ENCODE data around the gene ITGB7.
A peak's percentile ranks its signal among the peaks of the same experiment; 100 is the strongest.

Gene ITGB7, protein sequence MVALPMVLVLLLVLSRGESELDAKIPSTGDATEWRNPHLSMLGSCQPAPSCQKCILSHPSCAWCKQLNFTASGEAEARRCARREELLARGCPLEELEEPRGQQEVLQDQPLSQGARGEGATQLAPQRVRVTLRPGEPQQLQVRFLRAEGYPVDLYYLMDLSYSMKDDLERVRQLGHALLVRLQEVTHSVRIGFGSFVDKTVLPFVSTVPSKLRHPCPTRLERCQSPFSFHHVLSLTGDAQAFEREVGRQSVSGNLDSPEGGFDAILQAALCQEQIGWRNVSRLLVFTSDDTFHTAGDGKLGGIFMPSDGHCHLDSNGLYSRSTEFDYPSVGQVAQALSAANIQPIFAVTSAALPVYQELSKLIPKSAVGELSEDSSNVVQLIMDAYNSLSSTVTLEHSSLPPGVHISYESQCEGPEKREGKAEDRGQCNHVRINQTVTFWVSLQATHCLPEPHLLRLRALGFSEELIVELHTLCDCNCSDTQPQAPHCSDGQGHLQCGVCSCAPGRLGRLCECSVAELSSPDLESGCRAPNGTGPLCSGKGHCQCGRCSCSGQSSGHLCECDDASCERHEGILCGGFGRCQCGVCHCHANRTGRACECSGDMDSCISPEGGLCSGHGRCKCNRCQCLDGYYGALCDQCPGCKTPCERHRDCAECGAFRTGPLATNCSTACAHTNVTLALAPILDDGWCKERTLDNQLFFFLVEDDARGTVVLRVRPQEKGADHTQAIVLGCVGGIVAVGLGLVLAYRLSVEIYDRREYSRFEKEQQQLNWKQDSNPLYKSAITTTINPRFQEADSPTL

DNA sequence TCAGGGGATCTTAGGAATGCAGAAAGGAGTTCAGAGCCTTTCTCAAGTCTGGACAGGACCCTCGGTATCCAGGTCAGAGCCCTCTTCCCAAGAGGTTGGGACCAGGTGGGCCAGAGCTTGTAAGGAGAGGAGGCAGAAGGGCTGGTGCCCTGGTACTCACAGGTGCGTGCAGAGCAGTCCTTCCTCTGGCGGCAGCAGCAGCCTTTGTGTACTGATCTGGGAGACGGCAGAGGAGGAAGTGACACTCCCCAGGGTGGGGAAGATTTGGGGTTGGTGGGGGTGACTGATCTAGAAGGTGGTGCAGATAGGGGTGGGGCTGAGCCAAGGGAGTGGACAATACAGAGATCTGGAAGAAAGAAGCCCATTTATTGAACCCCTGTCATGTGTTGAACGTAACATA, at the start of gene ITGB7:
TSS of gene ITGB7 (minus strand) at position 210 of the 400 bp plus-strand sequence. CDS start 6,808 bp downstream, outside the sequence.
- peak; percentile 85 for FAIRE-seq
- peak; percentile 53 for DNase-seq (ENCODE audit: extremely low spot score, insufficient read length, low read depth)

DNA sequence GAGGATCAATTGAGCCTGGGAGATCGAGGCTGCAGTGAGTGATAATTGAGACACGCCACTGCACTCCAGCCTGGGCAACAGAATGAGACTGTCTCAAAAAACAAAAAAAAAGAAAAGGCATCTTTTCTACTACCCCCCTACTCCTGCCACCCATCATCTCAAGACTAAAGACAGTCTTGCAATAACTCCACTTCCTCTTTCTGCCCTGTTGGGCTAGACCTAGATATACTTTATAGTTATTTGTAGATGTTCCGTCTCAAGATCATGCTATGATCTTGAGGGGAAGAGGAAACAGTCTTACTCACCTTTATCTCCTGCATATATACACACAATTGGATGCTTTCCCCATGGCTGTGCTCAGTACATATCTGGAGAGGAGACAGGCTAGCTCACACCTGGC, 48.9 kb upstream of the ITGB7 start:
- DNase-seq (ENCODE audit: extremely low spot score, insufficient read length, low read depth) (no peak), FAIRE-seq (no peak)

DNA sequence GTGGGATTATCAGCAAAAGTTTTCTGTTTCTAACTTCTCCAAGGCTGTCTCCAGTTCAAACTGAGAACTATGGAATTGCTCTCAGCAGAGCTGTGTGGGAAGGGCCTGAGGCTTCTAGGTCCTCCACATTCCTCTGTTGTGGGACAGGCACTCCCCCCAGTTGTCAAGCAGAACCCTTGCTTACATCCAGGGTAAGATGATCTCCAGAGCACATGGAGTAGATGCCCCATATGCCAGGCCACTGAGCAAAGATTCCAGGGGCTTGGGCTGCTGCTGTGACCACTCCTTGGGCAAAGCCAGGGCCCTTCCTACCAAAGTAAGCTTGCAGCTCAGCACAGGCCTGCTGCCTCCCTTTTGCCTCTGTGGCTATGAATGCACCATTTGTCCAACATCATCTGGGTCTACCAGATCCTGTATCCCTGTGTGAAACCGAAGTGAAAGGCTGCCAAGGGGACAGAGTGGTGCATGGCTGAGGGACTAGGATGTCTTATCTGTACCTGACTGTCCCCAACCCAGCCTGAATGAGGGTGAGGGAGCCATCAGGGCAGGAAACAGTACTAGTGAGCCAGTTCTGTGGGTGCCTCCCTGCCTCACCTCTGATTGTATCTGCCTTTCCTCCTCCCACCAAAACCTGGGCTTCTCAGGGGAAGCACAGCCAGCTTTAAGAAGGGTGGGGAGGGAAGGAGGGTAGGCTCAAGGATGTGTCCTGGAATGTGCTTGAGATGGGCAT, 47.9 kb upstream of the ITGB7 start:
- no peak for FAIRE-seq
- DNase-seq (ENCODE audit: extremely low spot score, insufficient read length, low read depth): no peak

DNA sequence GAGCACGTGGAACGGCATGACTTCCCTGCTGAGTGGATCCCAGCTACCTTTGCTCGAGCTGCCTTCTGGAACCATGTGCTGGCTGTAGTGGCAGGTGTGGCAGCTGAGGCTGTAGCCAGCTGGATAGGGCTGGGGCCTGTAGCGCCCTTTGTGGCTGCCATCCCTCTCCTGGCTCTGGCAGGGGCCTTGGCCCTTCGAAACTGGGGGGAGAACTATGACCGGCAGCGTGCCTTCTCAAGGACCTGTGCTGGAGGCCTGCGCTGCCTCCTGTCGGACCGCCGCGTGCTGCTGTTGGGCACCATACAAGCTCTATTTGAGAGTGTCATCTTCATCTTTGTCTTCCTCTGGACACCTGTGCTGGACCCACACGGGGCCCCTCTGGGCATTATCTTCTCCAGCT, 46.2 kb upstream of the ITGB7 start:
- FAIRE-seq (no peak), DNase-seq (ENCODE audit: extremely low spot score, insufficient read length, low read depth) (no peak)

DNA sequence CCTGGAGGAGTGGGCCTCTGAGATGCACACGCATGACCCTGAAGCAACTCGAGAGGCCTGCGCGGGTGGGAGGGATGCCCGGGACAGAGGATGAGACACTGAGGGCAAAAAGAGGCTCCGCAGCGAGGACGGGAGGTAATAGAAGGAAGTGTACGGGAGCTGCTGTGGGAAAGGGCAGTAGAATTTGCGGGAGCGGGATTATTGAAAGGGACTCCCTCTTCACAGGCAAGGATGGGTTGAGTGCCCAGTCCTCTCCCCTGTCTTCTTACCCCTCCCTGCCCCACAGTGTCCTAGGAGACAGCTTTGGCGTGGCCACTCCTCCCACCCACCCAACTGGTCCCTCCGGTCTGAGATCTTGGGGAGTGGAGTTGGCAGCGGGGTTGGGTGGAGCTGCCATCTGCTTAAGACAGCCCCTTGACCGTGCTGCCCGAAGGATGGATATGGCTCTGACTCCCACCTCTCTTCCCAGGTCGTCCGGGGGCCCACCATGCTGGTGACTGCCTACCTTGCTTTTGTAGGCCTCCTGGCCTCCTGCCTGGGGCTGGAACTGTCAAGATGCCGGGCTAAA, 45.4 kb upstream of the ITGB7 start:
- no peak for FAIRE-seq
- DNase-seq (ENCODE audit: extremely low spot score, insufficient read length, low read depth): no peak

DNA sequence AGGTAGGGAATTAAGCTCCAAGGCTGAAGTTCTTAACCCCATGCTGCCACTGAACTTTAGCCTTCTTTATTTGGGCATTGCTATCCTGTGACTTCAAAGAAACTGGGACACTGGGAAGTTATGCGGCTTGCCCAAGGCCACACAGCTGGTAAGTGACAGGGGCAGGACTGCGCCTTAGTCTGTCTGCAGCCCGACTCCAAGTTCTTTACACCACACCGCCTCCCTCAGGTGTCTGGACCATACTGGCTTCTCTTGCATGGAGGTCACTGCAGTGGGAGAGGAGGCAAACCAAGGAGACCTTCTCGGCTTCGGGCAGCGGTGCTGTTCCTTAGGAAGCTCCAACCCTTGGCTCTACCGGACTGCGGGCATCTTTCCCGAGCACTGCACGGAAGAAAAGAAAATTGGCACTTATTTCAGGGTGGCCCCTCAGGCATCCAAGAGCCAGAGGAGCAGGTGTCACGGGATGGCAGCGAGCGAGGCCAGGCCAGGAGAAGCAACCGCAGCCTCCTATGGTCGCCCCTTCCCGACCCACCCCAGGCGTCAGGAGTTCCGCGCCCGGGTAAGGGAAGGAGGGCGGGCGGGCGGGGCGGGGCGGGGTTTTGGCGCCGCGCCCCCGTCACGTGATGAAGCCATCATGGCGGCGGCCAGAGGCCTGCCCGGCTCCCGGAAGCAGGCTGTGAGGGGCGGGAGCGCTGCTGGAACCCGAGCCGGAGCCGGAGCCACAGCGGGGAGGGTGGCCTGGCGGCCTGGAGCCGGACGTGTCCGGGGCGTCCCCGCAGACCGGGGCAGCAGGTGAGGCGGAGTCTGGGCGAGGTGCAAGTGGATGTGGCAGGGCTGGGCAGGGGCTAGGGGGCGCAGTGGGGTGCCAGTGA, 44.7 kb upstream of the ITGB7 start:
- DNase-seq (ENCODE audit: extremely low spot score, insufficient read length, low read depth) (peak; percentile 88), FAIRE-seq (peak; percentile 49)

DNA sequence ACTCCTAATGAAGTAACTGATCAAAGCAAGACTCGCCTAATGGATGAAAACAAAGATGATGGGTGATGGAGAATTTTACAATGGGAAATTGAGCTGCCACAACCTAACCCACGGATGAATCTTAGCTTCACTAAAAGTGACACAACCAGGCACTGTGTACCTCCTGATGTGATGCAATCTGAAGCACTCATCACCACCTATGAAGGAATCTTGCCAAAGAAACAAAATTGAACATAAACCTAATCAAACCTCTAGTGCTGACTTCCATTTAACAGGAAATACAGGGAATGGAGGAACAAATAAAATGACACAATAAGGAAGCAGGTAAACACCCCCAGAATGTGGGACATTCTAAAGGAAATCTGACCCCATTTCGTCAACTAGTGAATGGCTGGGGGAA, 38.2 kb upstream of the ITGB7 start:
- no peak for FAIRE-seq
- DNase-seq (ENCODE audit: extremely low spot score, insufficient read length, low read depth): no peak

DNA sequence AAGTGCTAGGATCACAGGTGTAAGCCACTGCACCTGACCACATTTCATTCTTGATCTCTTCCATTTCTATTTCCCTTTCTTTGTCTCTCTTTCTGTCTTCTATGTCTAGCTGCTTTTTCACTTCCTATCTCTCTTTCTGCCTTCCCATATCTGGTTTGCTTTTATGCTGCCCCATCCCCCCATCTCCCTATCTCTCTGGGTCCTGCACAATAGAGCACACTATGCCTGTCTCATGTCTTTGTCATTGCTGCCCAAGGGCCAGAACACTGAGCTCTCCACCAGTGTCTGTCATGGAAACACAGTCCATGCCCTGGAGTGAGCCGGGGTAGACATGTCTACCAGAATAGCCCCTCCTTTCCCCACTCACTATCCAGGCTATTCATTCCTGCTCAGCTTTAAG, 37.3 kb upstream of the ITGB7 start:
- DNase-seq (ENCODE audit: extremely low spot score, insufficient read length, low read depth) (no peak), FAIRE-seq (no peak)

DNA sequence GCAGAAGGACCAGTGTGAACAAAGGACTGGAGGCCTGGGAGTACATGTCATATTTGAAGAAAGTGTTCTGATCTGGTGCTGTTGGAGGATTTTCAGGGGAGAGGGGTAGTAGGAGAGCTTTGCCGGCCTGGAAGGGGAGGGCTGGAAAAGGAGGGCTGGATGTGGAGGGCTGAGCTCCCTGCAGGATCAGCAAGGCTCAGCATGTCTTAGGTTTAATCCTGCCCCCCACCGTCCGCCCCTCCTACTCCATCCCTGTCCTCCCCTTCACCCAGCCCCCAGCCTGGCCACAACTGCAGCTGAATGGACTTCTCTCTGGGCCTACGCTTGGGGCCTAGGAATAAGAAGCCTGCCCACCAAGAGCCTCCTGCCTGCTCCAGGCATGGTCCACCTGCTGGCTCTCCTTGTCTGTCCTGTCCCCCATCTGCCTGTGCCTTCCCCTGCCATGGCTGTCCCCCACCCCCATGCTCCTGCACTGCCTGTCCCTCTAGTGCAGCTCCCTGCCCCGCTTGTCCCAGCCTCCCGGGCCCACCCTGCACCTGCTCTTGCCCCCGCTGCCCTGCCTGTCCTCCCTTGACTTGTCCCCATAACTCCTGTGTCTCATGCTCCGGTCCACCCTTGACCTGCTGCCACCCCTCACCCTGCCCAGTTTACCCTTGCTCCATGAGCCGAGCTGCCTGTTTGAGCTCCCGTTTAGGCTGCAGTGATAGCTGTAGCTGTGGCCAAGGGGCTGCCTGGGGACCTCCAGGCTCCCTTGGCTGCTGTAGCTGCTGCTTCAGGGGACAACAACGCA, 34.8 kb upstream of the ITGB7 start:
- FAIRE-seq (no peak), DNase-seq (ENCODE audit: extremely low spot score, insufficient read length, low read depth) (no peak)

DNA sequence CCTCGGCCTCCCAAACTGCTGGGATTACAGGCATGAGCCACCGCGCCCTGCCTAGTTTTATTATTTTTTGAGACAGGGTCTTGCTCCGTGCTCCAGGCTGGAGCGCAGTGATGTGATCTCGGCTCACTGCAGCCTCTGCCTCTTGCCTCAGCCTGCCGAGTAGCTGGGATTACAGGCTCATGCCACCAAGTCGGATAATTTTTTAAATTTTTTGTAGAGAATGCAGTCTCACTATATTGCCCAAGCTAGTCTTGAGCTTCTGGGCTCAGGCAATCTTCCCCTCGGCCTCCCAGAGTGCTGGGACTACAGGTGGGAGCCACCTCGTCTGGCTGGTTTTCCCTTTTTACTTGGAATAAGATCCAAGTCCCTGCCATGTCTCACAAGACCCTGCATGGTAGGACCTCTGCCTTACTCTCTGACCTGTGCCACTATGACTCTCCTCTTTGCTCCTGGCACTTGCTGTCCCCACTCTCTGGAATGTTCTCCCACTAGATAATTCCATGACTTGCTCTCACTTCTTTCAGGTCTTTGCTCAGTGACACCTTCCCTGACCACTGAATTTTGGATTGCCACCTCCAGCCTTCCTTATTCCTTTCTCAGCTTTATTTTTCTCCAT, 32.7 kb upstream of the ITGB7 start:
- no peak for DNase-seq (ENCODE audit: extremely low spot score, insufficient read length, low read depth)
- no peak for FAIRE-seq

DNA sequence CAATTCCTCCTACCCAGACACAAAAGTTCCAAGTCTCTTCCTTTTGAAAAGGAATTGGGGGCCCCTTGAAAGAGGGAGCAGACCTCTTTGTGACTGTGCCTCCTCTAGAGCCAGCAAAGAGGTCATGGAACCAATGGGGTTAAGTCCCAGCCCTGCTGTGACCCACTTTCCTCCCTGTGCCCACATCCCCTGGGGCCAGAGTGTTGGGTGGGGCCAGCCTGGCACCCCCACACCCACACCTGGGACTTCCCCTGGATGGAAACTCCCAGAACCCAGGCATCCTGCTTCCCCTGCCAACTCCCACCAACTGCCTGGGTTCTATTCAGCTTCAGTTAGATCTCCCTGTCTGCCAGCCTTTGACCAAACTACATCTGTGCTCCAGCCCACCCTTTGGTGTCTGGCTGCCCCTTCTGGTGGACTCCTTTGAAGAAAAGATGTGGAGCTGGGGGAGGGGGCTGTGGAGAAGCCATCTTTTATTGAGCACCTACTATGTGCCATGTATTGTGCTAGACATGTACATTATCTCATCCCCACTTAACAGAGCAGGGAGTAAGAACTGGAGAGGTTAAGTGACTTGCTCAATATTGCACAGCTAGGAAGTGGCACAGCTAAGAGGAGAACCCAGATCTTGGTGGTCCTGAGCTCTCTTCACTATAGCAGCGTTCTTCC, 29.5 kb upstream of the ITGB7 start:
- FAIRE-seq: no peak
- no peak for DNase-seq (ENCODE audit: extremely low spot score, insufficient read length, low read depth)

DNA sequence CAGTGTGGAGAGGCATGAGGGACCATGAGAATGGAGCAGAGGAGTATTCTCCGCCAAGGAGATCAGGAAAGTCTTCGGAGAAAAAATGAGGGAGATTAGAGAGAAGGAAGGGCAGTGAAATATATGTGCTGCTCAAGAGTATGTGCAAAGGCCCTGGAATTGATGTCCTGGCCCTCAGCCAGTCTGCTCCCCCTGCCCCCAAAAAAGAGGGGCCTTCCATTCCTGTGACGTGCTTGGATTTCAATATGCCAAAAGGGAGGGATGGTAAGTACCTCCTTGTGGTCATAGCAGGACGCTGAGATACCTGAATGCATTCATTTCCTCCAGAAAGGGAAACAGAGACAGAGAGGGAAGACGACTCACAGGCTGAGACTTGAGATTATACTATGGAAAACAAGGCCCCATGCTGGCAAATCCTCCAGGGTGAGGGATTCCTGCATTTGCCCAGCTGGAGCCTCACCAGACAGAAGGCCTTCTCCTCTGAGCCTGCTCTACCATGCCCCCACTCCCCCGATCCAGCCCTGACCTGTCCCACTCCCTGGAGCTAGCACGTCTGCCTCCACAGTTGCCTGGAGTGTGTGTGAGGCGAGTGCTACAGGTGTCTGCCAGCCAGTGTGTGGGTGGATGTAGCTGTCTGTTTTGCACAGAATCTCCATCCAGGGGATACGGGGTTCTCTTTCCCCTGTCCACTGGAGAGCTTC, 28.8 kb upstream of the ITGB7 start:
- FAIRE-seq (no peak), DNase-seq (ENCODE audit: extremely low spot score, insufficient read length, low read depth) (no peak)

DNA sequence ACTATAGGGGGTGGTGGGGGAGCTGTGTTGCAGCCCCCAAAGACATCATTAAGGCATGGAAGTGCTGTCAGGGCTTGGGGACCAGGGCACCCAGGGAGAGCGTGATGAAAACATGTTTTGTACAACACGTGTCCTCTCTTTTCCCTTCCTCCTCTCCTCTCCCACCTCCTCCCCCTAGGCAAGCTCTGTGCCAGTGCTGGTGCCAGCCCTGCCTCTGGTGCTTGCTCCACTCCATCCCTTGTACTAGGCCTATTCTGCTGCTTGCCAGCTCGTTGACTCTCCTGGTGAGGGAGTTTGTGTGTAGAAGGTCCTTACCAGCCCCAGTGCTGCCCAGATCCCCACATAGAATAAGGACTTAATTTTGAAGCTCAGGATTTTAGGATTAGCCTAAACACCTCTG, 28.1 kb upstream of the ITGB7 start:
- DNase-seq (ENCODE audit: extremely low spot score, insufficient read length, low read depth) (no peak), FAIRE-seq (no peak)

DNA sequence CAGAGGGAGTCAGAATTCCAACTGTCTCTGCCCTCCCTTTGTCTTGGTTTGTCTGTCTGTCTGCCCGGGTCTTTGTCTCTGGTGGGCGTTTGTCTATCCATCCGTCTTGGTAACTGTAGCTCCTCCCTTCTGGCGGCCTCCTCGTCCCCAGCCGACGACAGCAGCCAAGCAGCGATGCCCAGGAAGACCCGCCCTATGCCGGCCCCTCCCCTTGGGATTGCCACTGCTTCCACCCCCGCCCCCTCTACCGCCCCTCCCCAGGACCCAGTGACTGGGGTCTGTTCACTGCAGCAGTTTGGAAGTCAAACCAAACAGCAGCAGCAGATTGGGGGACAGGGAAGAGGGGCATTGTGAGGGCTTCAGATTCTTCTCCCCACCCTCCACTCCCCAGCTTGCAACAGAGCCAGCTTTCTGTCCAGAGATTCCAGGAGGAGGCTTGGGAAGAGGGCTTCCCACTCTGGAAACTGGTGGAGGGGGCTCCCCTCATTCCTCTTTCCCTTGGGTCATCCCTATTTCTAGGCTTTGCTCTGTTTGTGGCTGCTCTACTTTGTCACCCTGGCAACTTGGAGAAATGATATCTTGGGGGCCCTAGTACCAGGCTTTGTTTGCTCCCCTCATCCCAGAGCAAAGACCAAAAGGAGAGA, 27.3 kb upstream of the ITGB7 start:
- FAIRE-seq: no peak
- no peak for DNase-seq (ENCODE audit: extremely low spot score, insufficient read length, low read depth)

DNA sequence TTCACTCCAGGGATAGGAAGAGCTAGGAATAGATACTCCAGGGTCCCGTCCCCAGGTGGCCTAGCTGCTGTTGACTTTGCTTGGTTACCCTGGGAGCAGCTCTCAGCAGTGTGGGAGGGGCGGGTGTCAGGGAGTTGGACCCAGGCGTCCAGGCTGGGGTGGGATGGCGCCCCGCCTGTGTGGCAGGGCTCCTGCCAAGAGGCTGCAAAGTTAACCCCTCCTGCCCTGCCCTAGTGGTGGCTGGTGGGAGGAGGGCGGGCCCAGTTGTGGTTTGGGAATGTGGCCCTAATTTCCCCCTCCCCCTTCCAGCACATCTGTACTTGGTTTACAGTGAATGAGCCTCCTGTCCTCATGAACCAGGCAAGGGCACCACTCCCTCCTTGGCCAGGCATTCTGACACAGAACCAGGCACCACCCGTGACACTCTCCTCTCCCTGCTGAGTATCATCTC, 26.6 kb upstream of the ITGB7 start:
- DNase-seq (ENCODE audit: extremely low spot score, insufficient read length, low read depth) (no peak), FAIRE-seq (no peak)

DNA sequence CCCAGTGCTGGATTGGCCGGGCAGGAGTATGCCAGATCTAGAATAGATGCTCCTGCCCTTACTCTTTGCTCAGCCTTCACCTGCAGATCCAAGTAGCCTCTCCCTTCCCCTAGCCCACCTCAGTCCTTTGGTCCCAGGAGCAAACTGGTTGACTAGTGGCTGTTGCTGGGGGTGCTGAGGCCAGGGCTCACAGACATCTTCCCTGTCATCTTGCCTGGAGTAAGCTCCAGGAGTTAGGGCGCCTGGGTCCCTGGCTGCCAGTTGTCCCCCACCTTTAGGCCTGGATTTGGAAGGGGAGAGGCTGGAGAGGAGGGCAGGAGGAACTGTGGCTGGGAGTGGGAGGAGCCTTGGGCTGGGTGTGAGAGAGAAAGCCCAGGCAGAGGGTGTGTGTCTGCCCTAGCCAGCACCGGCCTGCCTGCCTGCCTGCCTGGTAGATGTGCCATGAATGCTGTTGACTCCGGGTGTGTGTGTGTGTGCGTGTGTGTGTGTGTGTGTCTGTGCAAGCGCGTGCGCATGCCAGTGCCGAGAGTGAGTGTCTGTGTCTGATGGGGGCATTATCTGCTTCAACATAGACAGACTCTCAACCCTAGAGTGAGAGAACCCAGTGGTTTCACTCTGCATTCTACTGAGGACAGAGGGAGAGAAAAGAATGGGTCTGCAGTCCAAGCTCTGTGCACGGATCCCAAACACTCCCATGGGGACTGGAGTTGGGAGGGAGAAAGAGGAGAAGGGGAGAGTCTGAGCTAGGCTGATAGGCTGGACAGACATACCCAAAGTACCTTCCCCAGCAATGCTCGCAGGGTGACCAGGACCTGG, 25.8 kb upstream of the ITGB7 start:
- FAIRE-seq: peak; percentile 55
- no peak for DNase-seq (ENCODE audit: extremely low spot score, insufficient read length, low read depth)

Measured in GM18507 (cell line).